GM18526 (cell line): Measurements from ENCODE around the gene ARHGAP44.

Experiments
- POLR2A ChIP-seq: IDR thresholded peaks from 3 replicates; pipeline ENCODE4 v1.6.1; 2011; ENCODE audit not compliant: insufficient read length; ENCODE audit errors: extremely low read depth

Gene ARHGAP44, protein sequence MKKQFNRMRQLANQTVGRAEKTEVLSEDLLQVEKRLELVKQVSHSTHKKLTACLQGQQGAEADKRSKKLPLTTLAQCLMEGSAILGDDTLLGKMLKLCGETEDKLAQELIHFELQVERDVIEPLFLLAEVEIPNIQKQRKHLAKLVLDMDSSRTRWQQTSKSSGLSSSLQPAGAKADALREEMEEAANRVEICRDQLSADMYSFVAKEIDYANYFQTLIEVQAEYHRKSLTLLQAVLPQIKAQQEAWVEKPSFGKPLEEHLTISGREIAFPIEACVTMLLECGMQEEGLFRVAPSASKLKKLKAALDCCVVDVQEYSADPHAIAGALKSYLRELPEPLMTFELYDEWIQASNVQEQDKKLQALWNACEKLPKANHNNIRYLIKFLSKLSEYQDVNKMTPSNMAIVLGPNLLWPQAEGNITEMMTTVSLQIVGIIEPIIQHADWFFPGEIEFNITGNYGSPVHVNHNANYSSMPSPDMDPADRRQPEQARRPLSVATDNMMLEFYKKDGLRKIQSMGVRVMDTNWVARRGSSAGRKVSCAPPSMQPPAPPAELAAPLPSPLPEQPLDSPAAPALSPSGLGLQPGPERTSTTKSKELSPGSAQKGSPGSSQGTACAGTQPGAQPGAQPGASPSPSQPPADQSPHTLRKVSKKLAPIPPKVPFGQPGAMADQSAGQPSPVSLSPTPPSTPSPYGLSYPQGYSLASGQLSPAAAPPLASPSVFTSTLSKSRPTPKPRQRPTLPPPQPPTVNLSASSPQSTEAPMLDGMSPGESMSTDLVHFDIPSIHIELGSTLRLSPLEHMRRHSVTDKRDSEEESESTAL

DNA sequence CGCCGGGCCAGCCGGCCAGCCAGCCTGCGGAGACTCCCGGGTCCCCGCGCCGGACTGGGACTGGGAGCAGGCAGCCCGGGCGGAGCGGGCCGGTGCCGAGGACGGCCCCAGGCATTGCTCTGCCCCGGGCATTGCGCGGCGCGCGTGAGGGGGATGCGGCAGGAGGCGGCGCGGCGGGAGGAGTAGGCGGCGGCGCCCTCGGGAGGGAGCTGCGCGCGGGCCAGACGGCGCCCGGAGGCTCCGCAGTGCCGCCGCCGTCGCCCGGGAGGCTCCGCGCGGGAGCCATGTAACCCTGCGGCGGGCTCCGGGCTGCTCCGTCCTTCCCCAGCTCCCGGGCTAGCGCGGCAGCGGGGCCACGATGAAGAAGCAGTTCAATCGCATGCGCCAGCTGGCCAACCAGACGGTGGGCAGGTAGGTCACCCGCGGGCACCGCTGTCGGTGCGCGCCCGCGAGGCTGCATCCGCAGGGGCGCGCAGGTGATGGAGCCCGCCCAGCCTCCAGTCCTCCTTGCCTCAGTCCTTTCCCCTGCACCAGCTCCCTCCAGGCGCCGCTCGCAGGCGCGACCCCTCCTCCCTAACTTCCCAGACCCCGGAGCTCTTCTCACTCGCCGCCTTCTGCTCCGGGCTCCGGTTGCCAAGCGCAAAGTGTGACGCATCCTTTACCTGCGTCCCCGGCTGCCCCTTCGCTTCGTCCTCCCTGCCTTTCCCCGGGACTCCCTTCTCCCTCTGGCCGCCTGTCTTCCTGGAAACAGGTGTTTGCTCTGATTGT, at the start of gene ARHGAP44:
Gene ARHGAP44 (plus strand): TSS at position 18 of the 768 bp plus-strand sequence. CDS start 341 bp downstream, at position 359.
- TF ChIP-seq POLR2A, result no peak

GRCh38 chr17:12739500-12739899, 49.8 kb upstream of the ARHGAP44 start:
- TF ChIP-seq POLR2A, result no peak

DNA sequence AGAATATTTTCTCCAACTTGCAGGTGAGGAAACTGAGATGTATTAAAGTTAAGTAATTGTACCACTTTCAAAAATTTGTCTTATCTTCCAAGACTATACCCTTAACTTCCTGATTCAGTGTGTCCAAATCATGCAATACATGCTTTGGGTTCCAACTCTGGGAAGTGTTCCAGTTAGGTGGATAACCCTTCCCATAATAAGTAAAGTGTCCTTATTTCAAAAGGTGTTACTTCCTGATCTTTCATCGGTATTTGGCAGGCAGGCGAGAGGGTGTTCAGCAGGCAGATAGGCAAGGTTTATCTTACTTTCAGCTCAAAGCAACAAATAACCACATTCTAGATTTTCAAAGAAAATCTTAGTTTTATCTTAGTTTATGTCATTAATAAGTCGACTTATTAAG, 46.3 kb upstream of the ARHGAP44 start:
- no peak for TF ChIP-seq POLR2A

DNA sequence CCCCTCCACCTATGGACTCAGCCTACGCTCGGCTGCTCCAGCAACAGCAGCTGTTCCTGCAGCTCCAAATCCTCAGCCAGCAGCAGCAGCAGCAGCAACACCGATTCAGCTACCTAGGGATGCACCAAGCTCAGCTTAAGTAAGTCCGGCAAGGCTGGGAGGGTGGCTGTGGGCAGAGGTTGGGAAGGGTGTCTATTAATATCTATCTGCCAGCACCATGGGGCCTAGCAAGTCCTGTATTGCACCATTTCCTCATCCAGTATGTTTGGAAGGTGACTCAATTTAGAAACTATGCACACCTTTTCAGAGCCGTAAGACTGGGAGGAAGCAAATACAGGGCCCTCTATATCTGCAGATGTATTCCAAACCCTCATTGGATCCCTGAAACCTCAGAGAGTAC, 45.0 kb upstream of the ARHGAP44 start:
- TF ChIP-seq POLR2A, result no peak

DNA sequence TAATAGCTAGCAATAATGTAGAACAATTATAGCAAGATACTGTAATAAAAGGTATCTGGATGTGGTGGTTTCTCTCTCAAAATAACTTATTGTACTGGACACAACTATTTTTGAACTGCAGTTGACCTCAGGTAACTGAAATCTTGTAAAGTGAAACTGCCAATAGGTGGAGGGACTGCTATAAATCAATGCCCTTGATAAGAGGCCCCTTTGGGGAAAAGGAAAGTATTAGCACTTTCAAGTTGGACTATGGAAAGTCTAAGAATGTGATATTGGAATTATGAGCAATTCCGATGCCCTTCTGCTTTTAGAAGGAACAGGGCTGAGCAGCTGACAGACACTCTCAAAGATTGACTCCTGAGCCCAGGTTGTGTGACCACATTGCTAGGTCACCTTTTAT, 44.5 kb upstream of the ARHGAP44 start:
- no peak for TF ChIP-seq POLR2A

- TF ChIP-seq POLR2A, result no peak
Observed at GRCh38 chr17:12745486-12745885, 43.8 kb upstream of the ARHGAP44 start.

GRCh38 chr17:12756786-12757185, 32.5 kb upstream of the ARHGAP44 start:
- no peak for TF ChIP-seq POLR2A

DNA sequence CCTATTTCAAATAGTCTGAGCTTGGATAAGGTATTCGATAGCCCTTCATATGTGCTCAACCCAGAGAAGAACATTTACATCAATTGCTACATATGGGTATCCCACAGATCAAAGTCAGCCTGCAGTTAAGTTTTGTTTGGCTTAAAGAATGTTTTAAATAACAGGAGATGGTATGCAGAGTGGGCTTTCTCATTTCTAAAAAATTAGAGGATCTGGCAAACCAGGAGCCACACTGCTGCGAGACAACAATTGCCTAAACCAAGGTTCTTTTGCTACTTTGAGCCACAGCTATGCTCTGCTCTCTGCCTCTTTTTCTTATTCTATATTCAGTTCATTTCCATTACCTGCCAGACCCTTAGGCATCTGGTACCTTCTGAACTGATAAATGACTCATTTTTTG, 30.2 kb upstream of the ARHGAP44 start:
- TF ChIP-seq POLR2A, result no peak

DNA sequence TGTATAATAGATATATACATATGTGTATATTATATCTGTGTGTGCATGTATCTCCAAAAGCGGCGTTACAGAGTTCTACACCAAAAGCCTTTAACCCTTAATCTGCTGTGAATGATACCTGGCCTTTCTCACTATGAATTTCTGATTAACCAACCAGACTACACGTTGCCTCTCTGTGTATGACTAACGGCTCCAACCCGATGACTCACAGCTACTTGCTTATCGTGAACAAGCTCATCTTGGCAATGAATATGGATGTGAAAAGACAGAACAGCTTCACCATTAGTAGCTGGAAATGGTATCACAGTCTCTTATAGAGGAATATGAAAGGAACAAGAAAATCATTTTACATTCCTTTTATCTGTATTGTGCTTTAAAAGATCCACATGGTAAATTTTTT, 23.8 kb upstream of the ARHGAP44 start:
- TF ChIP-seq POLR2A, result no peak

DNA sequence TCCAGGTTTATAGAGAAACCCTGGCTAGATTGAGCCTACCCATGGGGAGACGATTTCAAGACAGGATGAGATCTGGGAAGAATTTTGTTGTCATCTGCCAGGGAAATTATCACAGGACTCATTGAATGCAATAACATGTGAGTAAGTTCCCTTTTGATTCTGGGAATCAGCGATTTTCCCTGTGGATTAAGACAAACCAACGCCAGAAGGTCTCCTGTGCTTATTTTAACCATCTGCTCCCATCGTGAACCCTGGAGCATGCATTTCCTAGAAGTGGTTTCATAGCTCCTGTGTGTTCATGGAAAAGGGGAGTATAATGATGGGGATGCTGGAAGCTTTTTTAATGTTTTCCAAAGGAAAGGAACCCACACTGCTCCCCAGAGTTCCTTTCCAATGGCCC, 21.0 kb upstream of the ARHGAP44 start:
- no peak for TF ChIP-seq POLR2A

- no peak for TF ChIP-seq POLR2A
Observed at GRCh38 chr17:12769981-12770380, 19.3 kb upstream of the ARHGAP44 start.

DNA sequence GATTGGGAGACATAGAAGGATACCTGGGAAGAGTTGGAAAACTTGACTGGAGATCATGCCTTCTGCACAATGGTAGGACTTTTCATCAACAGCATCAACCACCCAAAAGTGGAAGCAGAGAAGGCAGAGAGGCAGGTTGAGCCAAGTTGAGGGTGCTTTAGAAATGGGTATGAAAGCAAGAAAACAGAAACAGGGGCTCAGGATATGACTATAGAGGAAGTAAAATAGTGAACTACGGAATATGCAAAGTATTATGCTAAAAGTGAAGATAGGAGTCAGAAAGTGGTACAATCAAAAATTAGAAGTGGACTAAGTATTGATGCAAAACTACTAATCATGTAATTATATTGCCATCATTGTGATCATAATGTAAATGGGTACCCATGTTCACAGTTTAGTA, 16.1 kb upstream of the ARHGAP44 start:
- TF ChIP-seq POLR2A, result no peak

DNA sequence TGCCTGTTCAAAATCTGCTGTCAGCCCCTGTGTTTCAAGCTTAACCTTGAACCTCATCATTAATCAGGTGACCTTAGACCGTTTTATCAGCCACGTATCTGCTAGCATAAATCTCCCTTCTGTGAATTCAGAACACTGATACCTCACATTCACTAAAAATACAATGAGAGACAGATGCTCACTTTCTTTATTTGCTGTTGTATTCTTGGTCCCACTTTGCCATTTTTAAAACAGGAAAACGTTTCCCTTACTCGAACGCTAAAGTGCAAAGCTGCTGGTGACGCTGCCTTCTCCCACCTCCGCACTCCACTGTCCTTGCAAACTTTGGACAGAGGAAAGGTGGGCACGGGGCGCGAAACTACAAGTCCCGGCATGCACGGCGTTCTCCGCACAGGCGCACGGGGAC, 220 bp upstream of the ARHGAP44 start:
- no peak for TF ChIP-seq POLR2A

GRCh38 chr17:12790249-12791106, 1.2 kb downstream of the ARHGAP44 start:
- no peak for TF ChIP-seq POLR2A
